GM06990 (cell line): ENCODE results near the gene PRM2.
A peak's percentile ranks its signal among the peaks of the same experiment; 100 is the strongest.

Experiments
- DNase-seq: peaks from one replicate; pipeline ENCODE4 v3.0.0-alpha.2; 2011; ENCODE audit not compliant: insufficient read length; ENCODE audit errors: extremely low read depth
- H3K27me3 ChIP-seq: replicated peaks from 2 replicates; pipeline ENCODE4 v1.6.0; 2011; ENCODE audit warnings: low read length; ENCODE audit not compliant: control insufficient read depth, insufficient read depth
- H3K36me3 ChIP-seq: 2 replicates; pipeline ENCODE4 v1.5.1; 2011; ENCODE audit warnings: low read length; ENCODE audit not compliant: control insufficient read depth, insufficient read depth
- H3K4me3 ChIP-seq: replicated peaks from 2 replicates; pipeline ENCODE4 v1.5.1; 2011; ENCODE audit warnings: low read depth, mild to moderate bottlenecking, control low read depth, low read length
- CTCF ChIP-seq: IDR thresholded peaks from 2 replicates; pipeline ENCODE4 v1.5.1; 2011; ENCODE audit warnings: low read length, control low read depth, mild to moderate bottlenecking, inconsistent platforms; ENCODE audit not compliant: insufficient read depth, poor library complexity, severe bottlenecking

PRM2 gene

GRCh38 chr16:11262915-11263314 is 13.4 kb downstream of the PRM2 start:
- Histone ChIP-seq H3K27me3 (no peaks in the 10 kb centered on the region), H3K36me3 (no peaks in the 10 kb centered on the region), H3K4me3 (no peak overlapping the region)
- no peak for DNase-seq
- TF ChIP-seq CTCF = no peak

DNA sequence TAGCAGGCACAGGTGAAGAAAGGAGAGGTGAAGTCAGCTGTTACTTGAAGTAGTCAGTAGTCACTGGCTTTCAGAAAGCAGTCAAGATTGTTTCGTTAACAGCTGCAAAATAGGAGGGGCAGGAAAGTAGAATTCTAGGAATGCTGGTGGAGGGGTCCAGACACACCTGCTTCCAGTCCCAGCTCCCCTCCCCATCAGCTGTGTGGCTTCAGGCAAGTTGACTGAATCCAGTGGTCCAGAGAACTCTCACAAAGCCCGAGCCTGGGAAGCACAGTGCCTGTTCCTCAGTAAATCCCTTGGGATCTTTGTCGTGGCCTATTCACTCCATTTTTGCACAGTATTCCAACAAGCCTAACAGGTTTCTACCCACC is 15.7 kb downstream of the PRM2 start:
- Histone ChIP-seq H3K36me3 (no peaks in the 10 kb centered on the region), H3K4me3 (no peak overlapping the region), H3K27me3 (no peaks in the 10 kb centered on the region)
- no peak for TF ChIP-seq CTCF
- DNase-seq = no peak

GRCh38 chr16:11259655-11260595 is 16.4 kb downstream of the PRM2 start:
- H3K27me3 ChIP-seq = no peaks in the 10 kb centered on the region
- TF ChIP-seq CTCF = no peak
- DNase-seq = no peak
- no peak overlapping the region for H3K4me3 ChIP-seq
- H3K36me3 ChIP-seq = no peaks in the 10 kb centered on the region

DNA sequence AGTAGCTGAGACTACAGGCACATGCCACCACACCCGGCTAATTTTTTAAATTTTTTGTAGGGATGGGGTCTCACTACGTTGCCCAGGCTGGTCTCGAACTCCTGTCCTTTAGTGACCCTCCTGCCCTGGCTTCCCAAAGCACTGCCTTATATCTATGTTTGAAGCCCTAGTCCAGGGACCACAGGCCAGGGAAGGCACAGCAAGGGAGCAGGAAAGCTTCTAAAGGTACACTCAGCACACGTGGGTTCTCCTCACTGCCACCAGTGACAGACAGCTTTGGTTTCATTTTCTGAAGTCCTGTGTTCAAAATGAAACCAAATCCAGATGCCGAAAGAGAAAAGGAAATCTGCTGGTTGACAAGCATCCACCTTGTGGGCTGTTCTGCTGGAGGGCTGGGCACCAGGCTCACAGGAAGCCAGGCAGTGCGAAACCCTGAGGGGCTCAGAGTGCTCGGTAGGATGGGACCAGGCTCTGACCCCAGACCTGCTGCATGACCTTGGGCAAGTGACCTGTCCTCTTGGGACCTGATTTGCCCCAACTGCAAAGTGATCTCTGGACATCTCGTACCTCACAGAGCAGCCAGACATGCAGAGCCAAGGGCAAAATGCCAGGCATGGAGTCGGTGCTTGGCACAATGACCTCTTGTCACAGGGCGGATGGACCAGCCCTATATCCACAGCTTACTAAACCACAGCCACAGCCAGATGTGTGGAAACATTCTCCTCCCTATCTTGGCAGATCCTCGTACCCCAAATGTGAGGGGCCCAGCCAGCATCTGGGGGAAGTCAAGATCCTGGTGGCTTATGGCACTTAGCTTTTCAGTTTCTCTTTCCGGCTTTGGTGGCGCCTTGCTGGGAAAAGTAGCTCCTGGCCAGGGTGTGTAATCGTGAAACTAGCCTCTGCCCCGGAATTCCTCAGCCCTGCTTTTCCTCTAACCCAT is 17.5 kb downstream of the PRM2 start:
- H3K4me3 ChIP-seq = peak overlapping the region; percentile 10; the same call in 1 of the 2 replicates
- peak; percentile 61 for DNase-seq
- H3K36me3 ChIP-seq = peaks cover 5% of the 10 kb centered on the region
- no peak for TF ChIP-seq CTCF
- no peaks in the 10 kb centered on the region for H3K27me3 ChIP-seq

DNA sequence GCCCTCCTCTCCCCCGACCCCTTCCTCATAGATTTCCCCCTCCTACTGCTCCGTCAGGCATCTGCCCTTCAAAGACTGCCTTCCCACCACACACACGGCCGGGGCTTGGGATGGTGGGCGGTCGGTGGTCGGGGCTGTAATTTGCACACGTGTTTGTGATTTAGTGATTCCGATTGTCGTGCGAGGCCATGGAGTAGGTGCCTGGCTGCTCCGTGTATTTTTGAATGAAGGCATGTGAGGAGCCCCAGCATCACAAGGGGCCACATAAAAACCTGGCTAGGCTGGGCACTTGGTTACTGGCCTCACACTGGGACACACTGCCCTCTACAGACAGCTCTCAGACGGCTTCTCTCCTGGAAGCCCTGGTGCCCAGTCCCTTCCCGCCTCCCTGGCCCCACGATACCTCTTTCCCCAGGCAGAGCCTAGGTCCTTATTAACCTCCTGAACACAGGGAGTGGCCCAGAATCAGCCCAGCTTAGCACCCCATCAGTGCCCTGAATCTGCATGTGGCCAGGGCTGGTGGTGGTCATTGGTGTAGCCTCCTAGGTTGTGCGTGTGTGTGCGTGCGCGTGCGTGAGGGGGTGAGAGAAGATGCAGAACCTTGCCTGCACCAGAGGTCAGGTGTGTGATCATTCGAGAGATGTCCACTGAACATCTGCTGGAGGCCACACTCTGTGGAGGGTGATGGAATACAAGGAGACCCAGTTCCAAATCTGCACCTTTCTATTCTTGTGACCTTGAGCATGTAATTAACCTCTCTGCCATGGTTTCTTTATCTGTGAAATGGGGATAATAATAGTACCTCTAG is 18.9 kb downstream of the PRM2 start:
- Histone ChIP-seq H3K36me3 (peaks cover 14% of the 10 kb centered on the region), H3K4me3 (peak overlapping the region; percentile 87), H3K27me3 (no peaks in the 10 kb centered on the region)
- peak; percentile 72 for TF ChIP-seq CTCF
- DNase-seq = peak; percentile 48
